ENCODE results near the gene GLP1R. TPM values are rescaled to one million over a fixed set of nuclear protein-coding genes. Genes with fewer than 3 reads are reported as not detected.

The GLP1R gene
- total and polyA plus RNA-seq, 2 of the 13 experiments (the other 11 are each of a cell fraction or from before 2014, with no cell fraction given): not detected

DNA sequence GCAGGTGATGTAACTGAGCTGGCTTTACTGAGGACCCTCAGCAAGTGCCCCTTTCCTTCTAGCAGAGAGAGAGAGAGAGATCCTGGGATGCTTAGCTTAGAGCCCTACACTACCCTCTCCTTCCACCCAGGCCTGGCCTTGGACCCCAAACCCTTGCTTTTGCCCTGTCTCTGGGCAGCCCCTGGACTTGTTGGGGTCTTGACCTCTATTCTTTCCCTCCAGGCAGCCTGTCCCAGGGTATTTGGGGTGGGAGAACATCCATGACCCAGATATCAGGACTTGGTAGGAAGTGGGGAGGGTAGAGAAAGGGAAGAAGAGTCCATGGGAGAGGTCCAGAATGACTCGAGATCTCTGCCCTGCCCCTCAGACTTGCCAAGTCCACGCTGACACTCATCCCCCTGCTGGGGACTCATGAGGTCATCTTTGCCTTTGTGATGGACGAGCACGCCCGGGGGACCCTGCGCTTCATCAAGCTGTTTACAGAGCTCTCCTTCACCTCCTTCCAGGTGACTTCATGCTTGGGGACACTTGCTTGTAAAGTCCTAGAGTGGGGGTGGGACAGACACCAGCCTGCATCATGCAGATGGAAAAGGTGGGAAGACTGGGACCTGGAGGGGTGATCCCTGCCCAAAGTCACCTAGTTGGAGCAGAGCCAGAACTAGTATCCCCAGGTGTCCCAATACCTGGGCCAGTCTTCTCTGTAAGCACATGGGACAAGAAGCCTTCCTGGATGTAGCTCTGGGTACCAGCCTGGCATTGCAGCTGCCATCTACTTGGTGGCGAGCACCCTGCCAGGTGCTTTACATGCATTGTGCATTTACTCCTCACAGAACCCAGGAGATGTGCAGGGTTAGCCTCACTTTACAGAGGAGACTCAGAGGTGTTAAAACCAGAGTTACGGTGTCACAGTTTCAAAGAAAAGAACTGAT lies 30.9 kb downstream of the GLP1R start (continued):
- TF ChIP-seq, protein P1, sequence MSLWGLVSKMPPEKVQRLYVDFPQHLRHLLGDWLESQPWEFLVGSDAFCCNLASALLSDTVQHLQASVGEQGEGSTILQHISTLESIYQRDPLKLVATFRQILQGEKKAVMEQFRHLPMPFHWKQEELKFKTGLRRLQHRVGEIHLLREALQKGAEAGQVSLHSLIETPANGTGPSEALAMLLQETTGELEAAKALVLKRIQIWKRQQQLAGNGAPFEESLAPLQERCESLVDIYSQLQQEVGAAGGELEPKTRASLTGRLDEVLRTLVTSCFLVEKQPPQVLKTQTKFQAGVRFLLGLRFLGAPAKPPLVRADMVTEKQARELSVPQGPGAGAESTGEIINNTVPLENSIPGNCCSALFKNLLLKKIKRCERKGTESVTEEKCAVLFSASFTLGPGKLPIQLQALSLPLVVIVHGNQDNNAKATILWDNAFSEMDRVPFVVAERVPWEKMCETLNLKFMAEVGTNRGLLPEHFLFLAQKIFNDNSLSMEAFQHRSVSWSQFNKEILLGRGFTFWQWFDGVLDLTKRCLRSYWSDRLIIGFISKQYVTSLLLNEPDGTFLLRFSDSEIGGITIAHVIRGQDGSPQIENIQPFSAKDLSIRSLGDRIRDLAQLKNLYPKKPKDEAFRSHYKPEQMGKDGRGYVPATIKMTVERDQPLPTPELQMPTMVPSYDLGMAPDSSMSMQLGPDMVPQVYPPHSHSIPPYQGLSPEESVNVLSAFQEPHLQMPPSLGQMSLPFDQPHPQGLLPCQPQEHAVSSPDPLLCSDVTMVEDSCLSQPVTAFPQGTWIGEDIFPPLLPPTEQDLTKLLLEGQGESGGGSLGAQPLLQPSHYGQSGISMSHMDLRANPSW (CRISPR knock-in tag; IDR thresholded peaks at IDR 0.05; ENCODE audit: borderline replicate concordance): no peak

DNA sequence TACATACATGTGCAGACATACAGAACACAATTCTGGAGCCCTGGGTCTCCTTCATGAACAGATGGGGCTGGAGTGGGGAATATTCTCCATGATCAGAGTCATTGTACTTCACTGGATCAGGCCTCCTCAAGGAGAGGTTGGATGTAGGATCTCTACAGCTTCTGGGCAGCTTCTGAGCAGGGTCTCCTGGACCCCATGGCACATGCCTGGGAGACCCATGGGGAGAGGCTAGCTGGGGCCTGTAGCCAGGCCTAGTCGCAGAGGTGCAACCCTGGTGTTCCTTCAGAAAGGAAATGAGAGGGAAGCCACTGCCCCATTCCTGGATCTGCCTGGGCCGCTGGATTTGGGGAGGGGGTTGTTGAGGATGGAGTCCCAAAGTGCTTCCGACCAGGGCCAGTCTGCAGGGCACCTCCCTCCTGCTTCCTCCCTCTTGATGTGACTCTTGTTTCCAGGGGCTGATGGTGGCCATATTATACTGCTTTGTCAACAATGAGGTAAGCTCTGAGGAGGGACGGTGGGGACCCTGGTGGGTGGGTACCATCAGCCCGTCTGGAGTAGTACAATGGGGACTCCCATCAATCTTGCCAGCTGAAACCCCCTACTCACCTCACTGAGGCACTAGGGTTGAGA lies 31.8 kb downstream of the GLP1R start:
- peaks cover 2 to 4% of the 10 kb centered on the region in 2 experiments; a peak in 3 of 5 replicates for H3K27me3 ChIP-seq (ENCODE audit: control insufficient read depth in 1 of 2, insufficient read depth in 2 of 2, low read length in 2 of 2)
- H3K4me3 ChIP-seq (replicated peaks in 1 of 3; ENCODE audit: insufficient read depth in 1 of 3, low read depth in 2 of 3, low read length in 3 of 3): no peak overlapping the region
- no peak overlapping the region for H2AFZ ChIP-seq (ENCODE audit: low read length)
- TF ChIP-seq HDAC6 (IDR thresholded peaks at IDR 0.05; ENCODE audit: low read depth, low read length): no peak
- H4K20me1 ChIP-seq (ENCODE audit: insufficient read depth, low read length): no peaks in the 10 kb centered on the region
- no peak overlapping the region for H3K27ac ChIP-seq (ENCODE audit: extremely low read length, insufficient read depth, low read length)
- H3K9ac ChIP-seq (ENCODE audit: insufficient read depth, low read depth, low read length): no peak overlapping the region
- POLR2A ChIA-PET: no interaction called here
- no peaks in the 10 kb centered on the region for H3K4me1 ChIP-seq (ENCODE audit: insufficient read depth, low read length)
- WGBS (ENCODE audit: low lambda C conversion rate): 0% methylated on average over 2 of the region's 5 CpGs
- CTCF ChIA-PET (ENCODE audit: low intra/inter-chr PET ratio, low total read pairs): no interaction called here
- FAIRE-seq (no peak), ATAC-seq (no peak), DNase-seq (ENCODE audit: low spot score) (no peak)
- in situ Hi-C loops (cut with HindIII; ENCODE audit: extremely low pct_ligation_motif_present, low pct_unique_long_range_greater_than_20kb): no loop called here
- intact Hi-C loops (cut with micrococcal nuclease; ENCODE audit: unreplicated experiment): no loop called here
- no peaks in the 10 kb centered on the region for H3K9me3 ChIP-seq (ENCODE audit: low read length)
- no peaks in the 10 kb centered on the region for H3K79me2 ChIP-seq (ENCODE audit: insufficient read depth, low read length)
- BruUV-seq (replicated peaks): no TSS peak
- H3K36me3 ChIP-seq (replicated peaks in 1 of 2; ENCODE audit: control insufficient read depth in 1 of 2, insufficient read depth in 2 of 2, low read length in 2 of 2): no peaks in the 10 kb centered on the region
- H3K4me2 ChIP-seq (ENCODE audit: low read depth, low read length): no peak overlapping the region
